ENCODE measurements around the gene ARHGAP24.

- TF ChIP-seq CTCF (IDR thresholded peaks at IDR 0.05) (no peak), POLR2AphosphoS5 (IDR thresholded peaks at IDR 0.05) (no peak), POLR2A (IDR thresholded peaks at IDR 0.05) (no peak), EP300 (IDR thresholded peaks at IDR 0.05) (no peak)
These were observed 241.2 kb downstream of the ARHGAP24 start for GRCh38 chr4:85715991-85716737.
